IPS-18c (cell line): Measurements from ENCODE around the gene WRAP73.
A peak's percentile ranks its signal among the peaks of the same experiment; 100 is the strongest.

Source experiments
- H3K4me3 ChIP-seq: 2 replicates; pipeline ENCODE4 v1.7.0; 2013; ENCODE audit warnings: low read depth, mild to moderate bottlenecking, low read length, moderate library complexity; ENCODE audit not compliant: insufficient read depth
- H3K9me3 ChIP-seq: one replicate; pipeline ENCODE4 v1.6.1; 2013; ENCODE audit warnings: mild to moderate bottlenecking, low read length, moderate library complexity; ENCODE audit not compliant: control insufficient read depth, insufficient read depth

Gene WRAP73, protein sequence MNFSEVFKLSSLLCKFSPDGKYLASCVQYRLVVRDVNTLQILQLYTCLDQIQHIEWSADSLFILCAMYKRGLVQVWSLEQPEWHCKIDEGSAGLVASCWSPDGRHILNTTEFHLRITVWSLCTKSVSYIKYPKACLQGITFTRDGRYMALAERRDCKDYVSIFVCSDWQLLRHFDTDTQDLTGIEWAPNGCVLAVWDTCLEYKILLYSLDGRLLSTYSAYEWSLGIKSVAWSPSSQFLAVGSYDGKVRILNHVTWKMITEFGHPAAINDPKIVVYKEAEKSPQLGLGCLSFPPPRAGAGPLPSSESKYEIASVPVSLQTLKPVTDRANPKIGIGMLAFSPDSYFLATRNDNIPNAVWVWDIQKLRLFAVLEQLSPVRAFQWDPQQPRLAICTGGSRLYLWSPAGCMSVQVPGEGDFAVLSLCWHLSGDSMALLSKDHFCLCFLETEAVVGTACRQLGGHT

DNA sequence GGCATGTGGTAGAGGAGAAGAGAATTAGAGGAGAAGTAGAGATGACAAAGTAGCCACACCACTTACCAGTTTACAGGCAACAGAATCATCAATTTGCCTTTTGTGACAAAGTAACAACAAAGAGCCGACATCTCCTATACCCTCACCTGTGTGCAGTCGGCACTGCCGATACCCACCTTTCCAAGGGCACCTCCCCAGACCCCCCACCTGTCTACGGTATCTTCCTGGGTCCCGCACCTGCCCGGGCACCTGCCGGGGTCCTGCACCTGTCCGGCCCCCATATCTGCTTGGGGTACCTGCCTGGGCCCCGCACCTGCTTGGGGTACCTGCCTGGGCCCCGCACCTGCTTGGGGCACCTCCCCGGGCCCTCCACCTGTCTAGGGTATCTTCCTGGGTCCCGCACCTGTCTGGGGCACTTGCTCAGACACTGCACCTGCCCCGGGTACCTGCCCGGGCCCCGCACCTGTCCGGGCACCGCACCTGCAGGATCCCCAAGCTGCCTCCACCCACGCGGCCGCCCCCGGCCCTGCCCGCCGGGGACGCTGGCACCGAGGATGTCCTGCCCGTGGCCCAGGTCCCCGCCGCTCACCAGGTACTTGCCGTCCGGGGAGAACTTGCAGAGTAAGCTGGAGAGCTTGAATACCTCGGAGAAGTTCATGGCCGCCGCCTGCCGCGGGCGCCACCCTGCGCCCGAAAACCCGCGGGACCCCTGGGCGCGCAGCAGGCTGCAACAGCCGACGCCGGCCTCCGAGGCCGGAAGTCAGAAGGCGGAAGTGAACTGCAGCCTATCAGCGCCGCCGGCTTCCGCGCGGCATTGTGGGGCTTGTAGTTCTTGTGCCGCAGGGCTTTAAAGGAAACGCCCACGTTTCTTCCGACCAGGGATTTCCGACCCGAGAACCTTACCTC lies at the start of gene WRAP73:
Gene WRAP73, minus strand, starts transcription at position 762 of the 906 bp plus-strand sequence. Its CDS starts 104 bp downstream, at position 658.
- H3K9me3 ChIP-seq, result no peaks in the 10 kb centered on the region
- H3K4me3 ChIP-seq, result peak within 1 kb of the TSS; percentile 80

DNA sequence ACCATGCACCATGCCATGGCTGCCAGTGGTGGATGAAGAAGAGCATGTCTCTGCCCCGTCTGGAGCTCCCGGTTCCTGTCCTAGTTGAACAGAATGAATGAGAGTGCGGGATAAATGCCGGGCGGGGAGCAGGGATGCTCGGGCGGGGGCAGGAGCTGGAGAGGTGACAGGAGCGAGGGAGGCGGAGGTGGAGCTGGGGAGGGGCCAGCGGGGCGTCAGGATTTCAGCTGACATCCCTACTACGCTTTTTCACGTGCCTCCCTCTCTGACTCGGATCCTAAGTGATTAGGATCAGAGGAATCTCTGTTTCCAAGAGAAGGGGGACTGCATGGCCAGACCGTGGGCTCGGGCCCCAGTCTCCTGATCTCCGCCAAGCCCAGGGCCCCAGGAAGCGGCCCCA lies 49.7 kb upstream of the WRAP73 start:
- Histone ChIP-seq H3K4me3 (no peak overlapping the region), H3K9me3 (no peaks in the 10 kb centered on the region)

DNA sequence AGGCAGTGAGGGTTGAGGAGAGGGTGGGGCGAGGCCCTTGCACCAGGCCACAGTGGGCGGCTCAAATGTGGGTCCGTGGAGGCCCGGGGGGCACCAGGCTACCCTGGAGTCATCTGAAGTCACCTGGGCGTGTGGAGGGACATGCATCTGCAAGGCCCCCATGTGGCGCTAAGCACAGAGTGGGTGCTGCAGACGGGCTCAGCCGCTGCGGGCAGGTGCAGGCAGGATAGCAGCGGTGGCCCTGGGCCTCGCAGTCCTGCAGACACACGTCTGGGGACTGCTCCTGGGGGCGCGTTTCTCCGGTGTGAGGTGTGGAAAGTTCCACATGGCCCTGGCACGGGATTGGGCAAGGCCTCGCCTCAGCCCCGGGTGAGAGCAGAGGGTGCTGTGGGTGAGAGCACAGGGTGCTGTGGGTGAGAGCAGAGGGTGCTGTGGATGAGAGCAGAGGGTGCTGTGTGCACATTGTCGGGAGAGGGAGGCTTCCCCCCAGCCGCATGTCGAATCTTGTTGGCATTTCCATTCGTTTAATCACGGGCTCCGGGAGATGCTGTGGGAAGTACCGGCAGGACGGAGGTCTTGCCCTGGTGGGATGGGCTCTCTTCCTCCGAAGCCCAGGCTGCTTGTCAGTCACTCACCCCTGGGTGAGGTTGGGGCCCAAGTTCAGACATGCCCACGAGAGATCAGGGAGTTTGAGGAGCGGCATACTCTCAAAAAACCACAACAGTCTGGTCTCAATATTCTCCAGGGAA lies 48.9 kb upstream of the WRAP73 start:
- H3K4me3 ChIP-seq, result no peak overlapping the region
- no peaks in the 10 kb centered on the region for H3K9me3 ChIP-seq

DNA sequence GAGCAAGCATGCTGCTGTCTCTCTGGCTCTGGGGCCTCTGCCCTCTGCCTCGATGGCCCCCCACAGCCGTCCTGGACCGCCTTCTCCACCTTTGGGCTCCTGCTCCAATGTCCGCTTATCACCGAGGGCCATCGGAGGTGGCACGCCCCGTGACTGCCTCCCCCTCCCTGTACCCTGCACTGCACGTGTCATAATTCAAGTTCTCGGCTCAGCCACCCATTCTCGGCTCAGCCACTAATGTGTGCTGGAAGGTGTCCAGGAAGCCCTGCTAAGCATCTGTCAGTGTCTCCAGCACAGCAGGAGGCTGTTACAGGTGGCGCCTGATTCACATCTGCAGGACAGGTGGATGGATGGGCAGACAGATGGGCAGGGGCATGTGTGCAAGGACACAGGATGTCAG lies 47.9 kb upstream of the WRAP73 start:
- Histone ChIP-seq H3K9me3 (no peaks in the 10 kb centered on the region), H3K4me3 (no peak overlapping the region)

DNA sequence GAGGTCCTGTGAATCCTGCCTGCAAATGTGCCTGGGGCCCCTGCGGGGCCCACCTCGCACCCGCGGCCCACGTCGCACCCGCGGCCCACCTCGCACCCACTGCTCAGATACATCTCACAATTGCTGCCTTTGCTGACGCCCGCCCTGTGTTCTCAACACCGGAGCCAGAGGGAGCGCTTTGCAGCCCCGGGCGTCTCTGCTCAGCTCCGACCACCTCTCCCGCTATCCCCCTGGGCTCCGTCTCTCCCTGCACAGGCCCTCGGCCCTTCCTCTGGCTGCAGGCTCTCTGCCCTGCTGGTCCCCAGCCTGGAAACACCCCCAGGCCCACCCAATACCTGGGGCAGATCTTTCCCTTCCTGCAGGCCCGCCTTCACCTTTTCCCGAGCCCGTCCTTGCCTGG lies 47.2 kb upstream of the WRAP73 start:
- H3K4me3 ChIP-seq, result no peak overlapping the region
- no peaks in the 10 kb centered on the region for H3K9me3 ChIP-seq

DNA sequence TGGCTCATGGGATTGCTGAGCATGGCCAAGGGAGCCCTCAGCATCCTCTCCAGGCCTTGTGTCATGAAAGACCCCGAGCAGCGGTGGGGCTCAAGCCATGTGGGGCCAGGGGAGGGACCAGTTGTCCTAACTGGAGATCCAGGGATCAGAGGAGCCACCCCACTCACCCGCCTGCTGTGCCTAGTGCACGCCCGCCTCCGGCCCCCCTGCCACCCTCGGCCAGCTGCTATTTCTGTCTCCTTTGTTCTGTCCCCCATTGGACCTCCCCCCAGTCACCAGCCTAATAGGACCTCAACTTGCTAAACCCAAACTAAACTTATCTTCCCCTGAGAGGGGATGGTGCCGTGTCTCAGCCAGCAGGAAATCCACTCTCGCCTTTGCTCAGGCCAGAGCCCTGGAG lies 46.8 kb upstream of the WRAP73 start:
- no peaks in the 10 kb centered on the region for H3K9me3 ChIP-seq
- no peak overlapping the region for H3K4me3 ChIP-seq

DNA sequence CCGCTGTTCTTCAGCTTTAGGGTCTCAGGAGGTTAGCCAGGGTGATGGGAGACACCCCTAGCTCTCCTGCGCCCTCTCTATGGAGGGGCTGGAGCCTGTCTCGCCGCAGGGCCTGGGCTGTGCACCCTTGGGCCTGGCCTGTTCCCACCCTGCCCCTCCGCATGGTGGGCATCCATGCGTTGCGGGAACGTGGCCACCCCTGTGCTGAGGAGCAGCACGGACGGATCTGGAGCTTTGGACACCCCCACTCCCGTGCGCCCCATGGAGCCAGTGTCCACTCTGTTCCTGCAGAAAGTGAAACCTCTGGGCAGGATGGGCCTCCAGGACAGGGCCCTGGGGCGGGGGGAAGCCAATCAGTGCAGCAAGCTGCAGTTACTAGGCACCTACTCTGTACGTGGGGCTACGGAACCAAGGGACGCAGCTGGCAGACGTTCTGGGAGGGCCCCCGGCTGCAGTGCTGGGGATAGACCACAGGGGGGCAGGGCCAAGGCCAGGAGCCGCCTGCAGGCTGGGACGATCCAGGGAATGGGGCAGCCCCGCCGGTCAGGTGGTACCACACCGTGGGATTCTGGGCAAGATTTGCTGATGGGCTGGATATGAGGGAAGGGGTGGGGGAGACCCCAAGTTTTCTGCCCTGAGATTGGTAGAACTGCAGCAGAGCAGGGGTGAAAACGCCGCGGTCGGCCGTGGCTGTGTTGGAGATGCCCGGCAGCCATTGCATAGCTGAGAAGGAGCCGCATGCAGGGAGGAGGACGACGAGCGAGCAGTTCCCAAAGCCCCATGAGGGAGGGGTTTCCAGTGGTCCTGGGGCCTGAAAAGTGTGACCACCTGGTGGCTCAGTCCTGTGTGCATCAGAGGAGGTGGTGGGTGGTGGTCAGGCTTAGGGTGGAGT lies 45.7 kb upstream of the WRAP73 start:
- Histone ChIP-seq H3K9me3 (no peaks in the 10 kb centered on the region), H3K4me3 (no peak overlapping the region)

DNA sequence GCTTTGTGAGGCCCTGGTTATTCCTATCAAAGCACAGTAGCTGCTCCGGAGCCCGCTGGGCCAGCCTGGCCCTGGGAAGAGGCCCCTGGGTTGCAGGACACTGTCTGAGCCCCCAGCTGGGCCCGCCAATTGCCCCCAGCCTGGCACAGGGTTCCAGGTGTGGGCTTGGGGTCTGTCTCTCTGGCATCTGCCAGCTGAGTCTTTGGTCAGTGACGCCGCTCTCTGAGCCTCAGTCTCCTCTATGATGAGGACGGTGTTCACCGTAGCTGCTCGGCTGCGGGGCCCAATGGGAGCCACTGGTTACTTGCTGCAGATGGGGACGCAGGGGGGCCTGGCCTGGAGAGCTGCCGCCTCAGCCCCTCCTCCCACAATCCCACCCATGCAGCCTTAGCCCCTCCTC lies 43.4 kb upstream of the WRAP73 start:
- Histone ChIP-seq H3K4me3 (no peak overlapping the region), H3K9me3 (no peaks in the 10 kb centered on the region)

DNA sequence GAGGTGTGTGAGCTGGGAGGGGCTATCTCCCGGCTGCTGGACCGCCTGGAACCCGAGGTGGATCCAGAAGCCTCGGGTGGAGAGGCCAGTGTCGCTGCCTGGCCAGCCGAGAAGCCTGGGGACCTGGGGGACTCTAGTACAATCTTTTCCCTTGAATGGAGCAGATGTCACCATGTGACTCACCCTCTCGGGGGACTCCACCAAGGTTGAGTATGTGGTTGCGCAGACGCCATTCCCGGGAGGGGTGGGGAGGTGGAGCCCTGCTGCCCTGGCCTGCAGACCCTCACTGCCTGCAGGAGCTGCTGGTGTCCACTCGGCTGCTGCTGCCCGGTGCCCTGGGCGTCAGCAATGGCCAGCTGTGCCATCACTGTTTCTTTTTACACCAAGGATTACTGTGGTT lies 42.7 kb upstream of the WRAP73 start:
- Histone ChIP-seq H3K4me3 (no peak overlapping the region), H3K9me3 (no peaks in the 10 kb centered on the region)

DNA sequence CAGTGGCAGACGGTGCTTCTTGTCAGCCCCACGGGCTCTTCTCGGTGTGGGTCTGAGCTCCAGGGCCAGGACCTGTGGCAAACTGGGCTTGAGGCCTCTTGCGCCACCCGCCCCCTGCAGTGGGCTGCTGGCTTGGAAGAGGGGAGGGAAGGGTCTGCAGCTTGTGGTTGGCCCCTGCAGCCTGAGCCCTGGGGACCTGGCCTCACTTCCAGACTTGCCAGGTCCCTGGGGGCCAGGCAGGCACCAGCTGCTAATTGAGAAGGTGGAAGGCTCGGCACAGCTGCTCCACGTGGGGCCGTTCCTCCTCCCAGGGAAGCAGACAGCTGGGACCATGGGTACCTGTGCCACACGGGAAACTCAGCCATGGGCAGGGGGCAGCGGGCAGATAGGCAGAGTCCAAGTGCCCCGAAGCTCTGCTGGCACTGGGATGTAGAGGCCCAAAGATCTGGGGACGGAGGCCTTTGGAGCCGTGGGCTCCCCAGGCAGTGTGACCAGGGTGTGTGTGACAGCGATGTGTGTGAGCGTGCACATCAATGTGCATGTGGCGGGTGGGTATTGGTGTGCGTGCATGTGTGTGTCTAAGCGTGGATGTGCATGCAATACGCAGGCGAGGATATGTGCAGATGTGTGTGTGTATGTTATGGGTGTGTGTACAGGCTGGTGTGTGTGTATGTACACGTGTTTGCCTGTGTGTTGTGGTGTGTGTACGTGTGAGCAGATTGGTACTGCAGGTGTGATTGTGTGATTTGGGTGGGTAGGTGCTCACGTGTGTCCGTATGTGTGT lies 41.7 kb upstream of the WRAP73 start:
- Histone ChIP-seq H3K4me3 (no peak overlapping the region), H3K9me3 (no peaks in the 10 kb centered on the region)

DNA sequence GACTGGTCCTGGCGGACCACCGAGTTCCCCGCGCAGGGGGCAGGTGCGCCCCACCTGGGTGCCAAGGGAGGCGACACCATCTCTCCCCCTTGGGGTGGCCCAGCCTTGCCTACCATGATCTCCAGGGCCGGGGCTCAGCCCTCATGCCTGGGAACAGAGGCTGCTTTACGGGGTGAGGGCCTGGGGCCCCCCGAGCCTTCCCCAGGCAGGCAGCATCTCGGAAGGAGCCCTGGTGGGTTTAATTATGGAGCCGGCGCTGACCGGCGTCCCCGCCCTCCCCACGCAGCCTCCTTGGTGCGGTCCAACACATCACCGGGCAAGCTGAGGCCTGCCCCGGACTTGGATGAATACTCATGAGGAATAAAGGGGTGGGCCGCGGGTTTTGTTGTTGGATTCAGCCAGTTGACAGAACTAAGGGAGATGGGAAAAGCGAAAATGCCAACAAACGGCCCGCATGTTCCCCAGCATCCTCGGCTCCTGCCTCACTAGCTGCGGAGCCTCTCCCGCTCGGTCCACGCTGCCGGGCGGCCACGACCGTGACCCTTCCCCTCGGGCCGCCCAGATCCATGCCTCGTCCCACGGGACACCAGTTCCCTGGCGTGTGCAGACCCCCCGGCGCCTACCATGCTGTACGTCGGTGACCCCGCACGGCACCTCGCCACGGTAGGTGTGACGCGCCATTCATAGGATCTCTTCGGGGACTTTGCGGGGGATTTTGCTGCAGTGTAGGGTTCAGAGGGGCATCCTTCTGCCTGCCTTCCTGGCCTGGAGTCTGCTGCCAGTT lies 40.6 kb upstream of the WRAP73 start:
- Histone ChIP-seq H3K9me3 (no peaks in the 10 kb centered on the region), H3K4me3 (no peak overlapping the region)

DNA sequence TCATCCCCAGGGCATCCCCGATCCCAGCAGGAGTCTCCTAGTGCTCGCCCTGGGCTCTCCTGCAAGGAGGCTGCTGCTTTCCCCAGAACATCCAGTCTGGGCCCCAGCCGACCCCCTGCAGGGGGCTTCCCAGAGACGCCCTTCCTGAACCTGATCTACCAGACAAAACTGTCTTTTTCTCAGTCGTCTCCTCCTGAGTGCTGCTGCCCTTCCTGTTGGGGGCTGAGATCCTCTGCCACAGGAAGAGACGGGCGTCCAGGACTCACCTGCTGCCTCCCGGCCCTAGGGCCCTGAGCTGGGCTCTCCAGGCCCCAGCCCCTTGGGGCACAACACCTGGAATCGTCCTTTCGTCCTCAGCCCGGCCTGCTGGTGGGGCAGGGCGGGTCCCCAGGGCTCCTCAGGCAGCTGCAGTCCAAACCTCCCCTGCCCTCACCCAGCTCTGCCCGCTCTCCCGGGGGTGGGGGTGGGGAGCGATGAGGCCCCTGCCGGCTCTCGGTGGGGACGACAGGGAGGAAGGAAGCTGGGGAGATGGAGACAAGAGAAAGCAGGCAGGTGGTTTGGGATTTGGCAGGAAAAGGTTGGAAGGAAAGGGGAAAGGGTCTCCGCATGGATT lies 39.3 kb upstream of the WRAP73 start:
- Histone ChIP-seq H3K9me3 (no peaks in the 10 kb centered on the region), H3K4me3 (no peak overlapping the region)

DNA sequence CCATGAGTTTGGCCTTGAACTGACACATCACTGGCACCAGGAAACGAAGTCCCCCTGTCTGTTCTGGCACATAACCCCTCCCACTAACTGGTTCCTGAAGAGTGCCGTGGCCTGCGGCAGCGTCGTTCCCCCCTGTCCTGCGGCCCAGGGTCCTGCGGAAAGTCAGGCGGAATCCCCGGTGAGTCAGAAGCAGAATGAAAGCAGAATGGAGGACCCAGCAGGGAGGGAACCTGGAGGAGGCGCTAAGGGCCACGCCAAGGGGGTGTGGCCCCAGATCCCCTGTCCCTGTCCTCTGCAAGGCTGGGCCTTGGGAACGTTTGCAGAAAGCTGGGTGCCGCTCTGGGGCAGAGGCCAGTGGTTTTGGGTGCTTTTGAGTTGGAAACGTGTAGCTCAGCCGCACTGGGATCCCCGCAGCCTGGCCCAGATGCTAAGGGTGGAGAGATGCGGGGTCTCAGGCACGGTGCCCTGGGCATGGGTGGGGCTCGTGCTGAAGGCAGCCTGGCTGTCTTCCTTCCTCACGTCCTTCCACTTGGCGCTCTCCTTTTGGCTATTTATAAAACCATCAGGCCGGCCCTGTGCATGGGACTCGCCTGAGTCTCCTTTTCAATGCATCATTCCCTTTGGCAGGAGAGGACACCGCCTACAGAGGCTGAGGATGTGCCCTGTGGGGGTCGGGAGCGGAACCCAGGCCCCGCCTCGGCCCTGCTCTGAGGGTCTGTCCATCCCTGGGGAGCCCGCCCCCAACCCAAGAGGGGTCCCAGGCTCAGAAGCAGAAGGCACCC lies 38.6 kb upstream of the WRAP73 start:
- H3K4me3 ChIP-seq, result no peak overlapping the region
- H3K9me3 ChIP-seq, result no peaks in the 10 kb centered on the region

DNA sequence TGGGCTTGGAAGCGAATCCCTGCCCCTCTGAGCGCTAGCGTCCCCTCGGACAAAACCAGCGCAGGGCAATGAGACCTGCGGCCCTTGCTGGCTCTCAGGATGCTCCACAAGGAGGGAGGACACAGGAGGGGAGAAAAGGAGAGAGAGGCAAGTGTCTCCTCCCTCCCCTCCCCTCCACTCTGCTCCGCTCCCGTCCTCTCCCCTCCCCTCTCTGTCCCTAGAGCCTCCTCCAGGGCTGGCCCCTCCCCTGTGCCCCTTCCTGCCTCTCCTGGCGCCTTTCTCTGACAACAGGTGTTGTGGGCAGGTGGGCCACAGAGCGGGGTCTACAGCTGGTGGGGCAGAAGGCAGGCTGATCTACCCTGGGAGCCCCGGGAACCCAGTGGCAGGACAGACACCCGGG lies 37.6 kb upstream of the WRAP73 start:
- Histone ChIP-seq H3K9me3 (no peaks in the 10 kb centered on the region), H3K4me3 (no peak overlapping the region)
